ENCODE measurements around the gene WNT3A. TPM values are rescaled to one million over a fixed set of nuclear protein-coding genes. Genes with fewer than 3 reads are reported as not detected.

Gene WNT3A
- total RNA-seq, 1 donor from 2014 or later: 10.1 TPM

DNA sequence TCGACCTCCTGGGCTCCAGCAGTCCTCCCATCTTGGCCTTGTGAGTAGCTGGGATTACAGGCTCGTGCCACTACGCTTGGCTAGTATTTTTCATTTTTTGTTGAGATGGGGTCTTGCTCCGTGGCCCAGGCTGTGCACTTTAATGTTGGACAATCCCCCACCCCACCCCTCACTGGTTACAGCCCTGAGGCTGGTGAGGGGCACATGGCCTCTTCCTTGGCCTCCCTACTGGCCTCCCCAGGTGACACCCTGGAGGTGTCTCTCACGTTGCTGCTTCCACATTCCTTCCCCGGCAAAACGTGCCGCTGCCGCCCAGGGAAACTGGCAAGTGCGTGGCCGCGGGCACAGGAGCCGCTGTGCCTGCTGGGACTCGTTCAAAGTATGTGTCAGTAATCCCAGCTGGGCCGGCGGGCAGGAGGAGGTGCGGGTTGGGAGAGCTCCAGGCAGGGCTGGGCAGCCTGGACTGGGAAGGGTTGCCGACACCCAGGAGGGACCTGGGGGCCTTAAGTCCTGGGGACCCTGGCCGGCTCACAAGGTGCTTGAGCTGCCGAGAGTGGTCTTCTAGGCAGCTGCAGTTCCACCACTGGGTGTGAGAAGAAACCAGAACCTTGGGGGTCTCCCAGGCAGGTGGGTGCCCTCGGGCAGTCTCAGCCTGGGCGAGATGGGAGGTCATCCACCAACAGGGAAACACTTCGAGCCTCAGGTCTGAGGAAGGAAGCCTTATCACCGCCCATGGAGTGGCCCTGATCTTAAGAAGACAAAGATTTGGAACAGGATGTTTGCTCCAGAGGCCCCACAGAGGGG lies 6.5 kb downstream of the WNT3A start:
- Histone ChIP-seq H3K9me3 (no peaks in the 10 kb centered on the region), H3K27me3 (peaks cover 28% of the 10 kb centered on the region), H3K27ac (no peak overlapping the region), H3K36me3 (no peaks in the 10 kb centered on the region), H3K4me1 (no peaks in the 10 kb centered on the region), H3K4me3 (no peak overlapping the region)
- DNase-seq (peak; percentile 68), ATAC-seq (peak; percentile 45)
- TF ChIP-seq, protein P1, sequence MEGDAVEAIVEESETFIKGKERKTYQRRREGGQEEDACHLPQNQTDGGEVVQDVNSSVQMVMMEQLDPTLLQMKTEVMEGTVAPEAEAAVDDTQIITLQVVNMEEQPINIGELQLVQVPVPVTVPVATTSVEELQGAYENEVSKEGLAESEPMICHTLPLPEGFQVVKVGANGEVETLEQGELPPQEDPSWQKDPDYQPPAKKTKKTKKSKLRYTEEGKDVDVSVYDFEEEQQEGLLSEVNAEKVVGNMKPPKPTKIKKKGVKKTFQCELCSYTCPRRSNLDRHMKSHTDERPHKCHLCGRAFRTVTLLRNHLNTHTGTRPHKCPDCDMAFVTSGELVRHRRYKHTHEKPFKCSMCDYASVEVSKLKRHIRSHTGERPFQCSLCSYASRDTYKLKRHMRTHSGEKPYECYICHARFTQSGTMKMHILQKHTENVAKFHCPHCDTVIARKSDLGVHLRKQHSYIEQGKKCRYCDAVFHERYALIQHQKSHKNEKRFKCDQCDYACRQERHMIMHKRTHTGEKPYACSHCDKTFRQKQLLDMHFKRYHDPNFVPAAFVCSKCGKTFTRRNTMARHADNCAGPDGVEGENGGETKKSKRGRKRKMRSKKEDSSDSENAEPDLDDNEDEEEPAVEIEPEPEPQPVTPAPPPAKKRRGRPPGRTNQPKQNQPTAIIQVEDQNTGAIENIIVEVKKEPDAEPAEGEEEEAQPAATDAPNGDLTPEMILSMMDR (IDR thresholded peaks at IDR 0.05): no peak
- intact Hi-C loops (cut with DNase I): no loop called here

DNA sequence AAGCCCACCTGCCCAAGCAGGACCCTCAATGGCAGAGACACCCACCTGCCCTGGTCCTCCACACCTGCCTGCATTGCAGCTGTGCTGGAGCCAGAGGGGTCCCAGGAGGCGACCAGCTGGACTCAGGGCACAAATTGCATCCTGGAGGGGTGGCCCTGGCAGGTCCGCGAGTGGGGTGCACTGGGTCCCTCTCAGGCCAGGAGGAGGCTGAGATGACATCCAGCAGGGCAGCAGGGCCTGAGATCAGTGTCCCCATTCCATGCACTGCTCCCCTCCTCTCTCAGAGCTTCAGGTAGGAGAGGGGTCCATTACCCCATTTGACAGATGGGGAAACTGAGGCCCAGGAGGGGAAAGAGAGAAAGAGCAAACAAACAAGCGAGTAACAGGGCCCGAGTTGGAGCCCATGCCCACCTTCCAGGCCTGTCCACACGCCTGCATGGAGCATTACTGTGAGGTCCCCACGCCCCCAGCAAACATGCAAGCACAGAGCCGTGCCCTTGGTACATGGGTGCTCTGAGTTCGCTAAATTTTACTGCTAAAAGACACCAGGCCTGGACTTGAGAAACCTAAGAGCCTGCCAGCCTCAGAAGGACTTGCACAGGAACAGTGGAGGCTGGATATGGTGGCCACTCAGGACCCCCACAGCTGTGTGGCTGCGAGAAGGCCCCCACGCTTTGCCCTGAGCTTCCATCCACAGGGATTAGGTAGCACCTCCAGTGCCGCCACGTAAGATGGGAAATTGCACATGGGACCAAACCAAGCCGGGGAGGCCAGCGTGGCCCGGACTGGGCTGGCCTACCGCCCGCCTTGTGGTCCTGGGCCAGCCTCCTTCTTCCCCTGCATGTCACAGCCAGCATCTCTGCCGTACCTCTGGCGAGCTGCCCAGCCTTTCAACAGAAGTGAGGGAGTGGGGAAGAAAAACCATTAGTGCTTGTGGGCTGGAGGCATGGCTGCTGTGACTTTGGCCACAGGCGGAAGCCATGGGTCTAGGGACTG lies 7.4 kb downstream of the WNT3A start:
- H3K9me3 ChIP-seq: no peaks in the 10 kb centered on the region
- ATAC-seq (no peak), DNase-seq (peak; percentile 55)
- no peaks in the 10 kb centered on the region for H3K4me1 ChIP-seq
- TF ChIP-seq, protein P1 (IDR thresholded peaks at IDR 0.05): no peak
- no peaks in the 10 kb centered on the region for H3K36me3 ChIP-seq
- intact Hi-C loops (cut with DNase I): no loop called here
- H3K4me3 ChIP-seq: no peak overlapping the region
- peaks cover 19% of the 10 kb centered on the region for H3K27me3 ChIP-seq
- no peak overlapping the region for H3K27ac ChIP-seq

DNA sequence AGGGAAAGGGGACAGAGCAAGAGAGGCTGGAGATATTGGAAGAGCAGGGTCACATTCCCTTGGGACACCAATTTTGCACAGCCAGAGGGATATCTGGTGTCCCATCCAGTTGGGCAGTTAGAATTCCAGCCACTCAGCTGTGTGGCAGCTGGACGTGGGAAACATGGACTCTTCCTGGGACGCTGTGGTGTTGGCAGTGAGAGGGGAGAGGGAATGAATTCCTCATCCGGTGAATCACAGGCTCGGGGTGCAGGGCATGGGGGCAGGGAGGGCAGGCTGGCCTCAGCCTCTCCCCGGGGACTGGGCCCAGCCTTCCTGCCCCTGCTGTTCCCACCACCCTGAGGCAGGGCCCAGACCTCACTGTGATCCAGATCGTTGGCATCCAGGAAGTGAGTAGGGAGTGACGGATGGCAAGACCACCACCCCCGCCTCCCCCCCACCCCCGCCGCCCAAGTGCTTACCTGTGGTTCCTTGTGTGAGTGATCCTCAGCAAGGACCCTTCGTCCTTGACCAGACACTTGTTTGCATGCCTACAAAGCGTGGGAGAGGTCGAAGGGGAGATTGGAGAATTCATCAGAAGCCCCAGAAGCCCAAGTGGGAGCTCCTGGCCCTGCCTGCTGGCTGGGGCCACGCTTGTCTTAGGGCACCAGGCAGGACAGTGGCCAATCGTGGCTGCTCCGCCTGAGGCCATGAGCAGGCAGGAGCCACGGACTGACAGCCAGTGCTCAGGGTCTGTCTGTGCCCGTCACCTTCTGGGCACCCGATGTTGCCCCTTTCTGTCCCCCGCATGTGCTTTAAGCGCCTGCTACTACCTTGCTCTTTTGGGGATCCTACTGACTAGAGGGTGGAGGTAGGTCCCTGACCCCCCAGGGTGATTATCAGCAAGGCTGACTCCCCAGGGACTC lies 8.7 kb downstream of the WNT3A start:
- no peak for ATAC-seq
- no peaks in the 10 kb centered on the region for H3K36me3 ChIP-seq
- TF ChIP-seq, protein P1 (IDR thresholded peaks at IDR 0.05): no peak
- H3K27me3 ChIP-seq: peaks cover 11% of the 10 kb centered on the region
- no peak overlapping the region for H3K4me3 ChIP-seq
- peak; percentile 47 for DNase-seq
- intact Hi-C loops (cut with DNase I): no loop called here
- H3K27ac ChIP-seq: no peak overlapping the region
- no peaks in the 10 kb centered on the region for H3K9me3 ChIP-seq
- no peaks in the 10 kb centered on the region for H3K4me1 ChIP-seq

DNA sequence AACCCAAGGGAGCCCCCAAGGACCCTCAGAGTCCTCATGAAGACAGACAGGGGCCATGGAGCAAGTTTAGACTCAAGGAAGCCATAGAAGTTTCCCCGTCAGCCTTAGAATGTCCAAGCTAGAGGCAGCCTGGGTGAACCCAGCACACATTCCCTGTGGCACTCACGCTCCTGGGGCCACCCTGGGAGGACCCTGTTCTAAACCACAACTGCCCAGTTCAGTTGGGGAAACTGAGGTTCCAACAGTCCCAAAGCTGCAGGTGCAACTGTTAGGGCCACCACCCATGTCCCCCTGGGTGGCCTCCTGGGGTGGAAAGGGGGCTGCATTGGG lies 9.3 kb downstream of the WNT3A start:
- no peaks in the 10 kb centered on the region for H3K36me3 ChIP-seq
- no peaks in the 10 kb centered on the region for H3K4me1 ChIP-seq
- H3K27me3 ChIP-seq: peaks cover 11% of the 10 kb centered on the region
- H3K27ac ChIP-seq: no peak overlapping the region
- intact Hi-C loops (cut with DNase I): no loop called here
- no peaks in the 10 kb centered on the region for H3K9me3 ChIP-seq
- TF ChIP-seq, protein P1 (IDR thresholded peaks at IDR 0.05): no peak
- DNase-seq (peak; percentile 16), ATAC-seq (no peak)
- no peak overlapping the region for H3K4me3 ChIP-seq

DNA sequence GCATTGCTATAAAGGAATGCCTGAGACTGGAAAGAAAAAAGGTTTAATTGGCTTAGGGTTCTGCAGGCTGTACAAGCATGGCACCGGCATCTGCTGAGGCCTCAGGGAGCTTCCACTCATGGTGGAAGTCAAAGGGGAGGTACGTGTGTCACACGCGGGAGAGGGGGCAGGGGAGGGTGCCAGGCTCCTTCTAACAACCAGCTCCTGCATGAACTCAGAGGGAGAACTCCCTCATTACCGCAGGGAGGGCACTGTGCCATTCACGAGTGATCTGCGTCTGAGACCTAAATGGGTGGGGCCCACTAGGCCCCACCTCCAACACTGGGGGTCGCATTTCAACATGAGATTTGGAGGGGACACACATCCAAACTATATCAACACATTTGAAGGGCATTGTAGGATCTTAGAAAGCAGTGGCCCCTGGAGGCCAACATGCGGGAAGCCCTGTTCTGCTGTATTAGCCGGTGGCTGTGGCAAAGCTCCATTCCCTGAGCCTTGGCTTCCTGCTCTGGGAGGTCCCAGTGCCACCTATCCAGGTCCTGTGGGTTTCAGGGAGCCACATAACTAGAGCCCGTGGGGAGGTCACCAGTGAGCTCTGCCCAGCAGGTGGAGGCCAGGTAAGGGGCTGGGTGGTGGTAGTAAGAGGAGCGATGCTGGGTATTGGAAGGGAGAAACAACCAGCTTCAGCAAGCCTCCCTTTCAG lies 10.0 kb downstream of the WNT3A start:
- Histone ChIP-seq H3K27me3 (peaks cover 11% of the 10 kb centered on the region), H3K4me1 (no peaks in the 10 kb centered on the region), H3K36me3 (no peaks in the 10 kb centered on the region), H3K4me3 (no peak overlapping the region), H3K27ac (no peak overlapping the region), H3K9me3 (no peaks in the 10 kb centered on the region)
- ATAC-seq (no peak), DNase-seq (peak; percentile 33)
- intact Hi-C loops (cut with DNase I): no loop called here
- TF ChIP-seq, protein P1 (IDR thresholded peaks at IDR 0.05): no peak

Data from upper lobe of right lung (tissue), 1 donor.